Measurements from ENCODE around the gene NR1D1. TPM values are rescaled to one million over a fixed set of nuclear protein-coding genes. Genes with fewer than 3 reads are reported as not detected.

NR1D1 gene
- total RNA-seq, 2 donors from 2014 or later, result 16.9 to 19.8 TPM

DNA sequence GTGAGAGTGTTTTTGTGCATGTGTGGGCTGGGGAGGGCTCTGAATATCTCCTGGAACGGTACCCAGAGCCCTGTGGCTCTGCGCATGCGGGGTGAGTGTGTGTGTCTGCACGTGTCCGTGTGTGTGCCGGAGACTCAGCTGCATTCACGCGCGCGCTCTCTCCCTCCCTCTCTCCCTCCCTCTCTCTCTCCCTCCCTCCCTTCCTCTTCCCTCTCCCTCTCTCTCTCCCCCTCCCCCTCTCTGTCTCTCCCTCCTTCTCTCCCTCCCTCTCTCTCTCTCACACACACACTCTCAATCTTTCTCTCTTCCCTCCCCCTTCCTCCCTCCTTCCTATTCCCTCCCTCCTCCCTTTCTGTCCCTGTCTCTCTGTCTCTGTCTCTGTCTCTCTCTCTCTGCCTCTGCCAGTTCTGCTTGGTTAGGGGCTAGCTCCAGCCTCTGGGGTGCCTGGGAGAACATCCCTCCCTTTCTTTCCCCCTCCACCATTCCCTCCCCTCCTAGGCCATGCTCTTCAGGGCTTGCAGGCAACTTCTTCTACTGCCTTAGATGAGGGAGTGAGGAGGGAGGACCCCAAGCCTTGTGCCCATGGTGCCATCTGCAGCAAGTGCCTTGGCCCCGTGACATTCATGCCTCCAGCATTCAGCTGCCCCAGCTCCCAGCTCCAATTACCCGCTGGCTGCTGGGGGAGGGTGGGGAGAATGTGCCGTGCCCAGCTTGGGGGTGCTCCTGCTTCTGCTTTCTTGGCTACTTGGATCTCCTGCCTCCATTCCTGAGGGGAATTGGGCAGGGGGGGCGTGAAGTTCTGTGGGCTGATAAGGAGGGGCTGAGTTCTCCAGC, 31.3 kb downstream of the NR1D1 start:
- intact Hi-C loops (cut with DNase I, micrococcal nuclease), result loop anchor here in 1 of 2 donors (5.0 kb wide), 1 partner anchor 38 kb away; no protein-coding TSS in a partner anchor
- peak; percentile 13 for ATAC-seq

GRCh38 chr17:40068584-40068916, 31.8 kb downstream of the NR1D1 start:
- no peak for DNase-seq
- intact Hi-C loops (cut with DNase I, micrococcal nuclease), result loop anchor here in 1 of 2 donors (5.0 kb wide), 1 partner anchor 39 kb away; no protein-coding TSS in a partner anchor
- no peak for ATAC-seq

More for the DNA sequence above, 31.3 kb downstream of the NR1D1 start:
- peak; percentile 90 to 92 for DNase-seq

DNA sequence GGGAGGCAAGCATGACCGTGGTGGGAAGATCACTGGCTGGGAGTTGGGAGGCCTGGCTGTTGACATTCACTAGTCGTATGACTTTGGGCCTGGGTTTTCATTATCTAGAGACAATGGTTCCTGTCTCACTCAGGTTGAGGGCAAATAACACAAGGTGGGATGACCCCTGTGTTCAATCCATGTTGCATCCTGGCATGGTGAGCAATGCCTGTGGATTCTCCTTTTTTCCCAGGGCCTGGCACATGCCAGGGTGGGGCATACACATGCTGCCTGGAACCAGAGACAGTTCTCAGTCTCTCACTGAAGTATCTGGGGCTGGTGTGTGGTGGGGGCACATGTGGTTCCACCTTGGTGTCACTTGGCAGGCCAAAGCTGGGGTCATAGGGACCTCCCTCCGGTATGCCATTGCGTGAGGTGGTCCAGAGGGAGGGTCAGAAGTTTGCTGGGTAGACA, 32.2 kb downstream of the NR1D1 start:
- DNase-seq (peak in 1 of 2 donors; percentile 38), ATAC-seq (no peak)
- intact Hi-C loops (cut with DNase I, micrococcal nuclease), result loop anchor here in 1 of 2 donors (5.0 kb wide), 1 partner anchor 39 kb away; no protein-coding TSS in a partner anchor

GRCh38 chr17:40067710-40068109, 32.7 kb downstream of the NR1D1 start:
- ATAC-seq, result no peak
- DNase-seq, result no peak
- intact Hi-C loops (cut with DNase I, micrococcal nuclease), result loop anchor here in 1 of 2 donors (5.0 kb wide), 1 partner anchor 40 kb away; no protein-coding TSS in a partner anchor

DNA sequence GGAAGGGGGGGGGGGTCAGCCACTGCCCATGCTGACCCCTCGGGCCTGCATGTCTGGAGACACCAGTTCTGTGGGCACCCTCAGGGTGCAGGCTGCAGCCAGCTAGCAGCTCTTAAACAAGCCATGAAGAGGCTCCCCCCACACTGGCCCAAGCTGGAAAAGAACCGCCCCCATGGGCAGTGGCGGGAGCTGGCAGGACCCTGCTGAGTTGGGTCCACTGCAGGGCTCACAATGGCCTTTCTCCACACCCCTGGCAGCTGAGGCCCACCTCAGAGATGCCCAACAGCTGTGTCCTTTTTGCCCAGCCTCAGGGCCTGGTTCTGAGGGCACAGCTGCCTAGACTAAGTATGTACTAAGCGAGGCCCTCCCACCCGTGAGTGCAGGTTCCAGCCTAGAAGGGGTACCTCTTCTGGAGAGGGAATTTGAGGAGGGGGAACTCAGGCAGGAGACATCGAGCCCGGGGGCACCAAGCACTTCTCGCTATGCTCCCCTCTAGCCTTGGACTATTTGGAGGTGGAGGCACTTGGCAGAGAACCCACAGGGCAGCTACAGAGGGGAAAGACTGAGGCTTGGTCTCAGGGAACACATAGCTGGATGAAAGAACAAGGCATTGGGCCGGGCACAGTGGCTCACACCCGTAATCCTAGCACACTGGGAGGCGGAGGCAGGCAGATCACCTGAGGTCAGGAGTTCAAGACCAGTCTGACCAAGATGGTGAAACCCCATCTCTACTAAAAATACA, 34.4 kb downstream of the NR1D1 start:
- ATAC-seq (no peak), DNase-seq (peak in 1 of 2 donors; percentile 36)
- intact Hi-C loops (cut with DNase I, micrococcal nuclease), result loop anchor here in 1 of 2 donors (5.0 kb wide), 1 partner anchor 41 kb away; no protein-coding TSS in a partner anchor

GRCh38 chr17:40064971-40065768, 35.2 kb downstream of the NR1D1 start:
- intact Hi-C loops (cut with DNase I, micrococcal nuclease), result loop anchor here in 1 of 2 donors (5.0 kb wide), 1 partner anchor 42 kb away; no protein-coding TSS in a partner anchor
- no peak for DNase-seq

DNA sequence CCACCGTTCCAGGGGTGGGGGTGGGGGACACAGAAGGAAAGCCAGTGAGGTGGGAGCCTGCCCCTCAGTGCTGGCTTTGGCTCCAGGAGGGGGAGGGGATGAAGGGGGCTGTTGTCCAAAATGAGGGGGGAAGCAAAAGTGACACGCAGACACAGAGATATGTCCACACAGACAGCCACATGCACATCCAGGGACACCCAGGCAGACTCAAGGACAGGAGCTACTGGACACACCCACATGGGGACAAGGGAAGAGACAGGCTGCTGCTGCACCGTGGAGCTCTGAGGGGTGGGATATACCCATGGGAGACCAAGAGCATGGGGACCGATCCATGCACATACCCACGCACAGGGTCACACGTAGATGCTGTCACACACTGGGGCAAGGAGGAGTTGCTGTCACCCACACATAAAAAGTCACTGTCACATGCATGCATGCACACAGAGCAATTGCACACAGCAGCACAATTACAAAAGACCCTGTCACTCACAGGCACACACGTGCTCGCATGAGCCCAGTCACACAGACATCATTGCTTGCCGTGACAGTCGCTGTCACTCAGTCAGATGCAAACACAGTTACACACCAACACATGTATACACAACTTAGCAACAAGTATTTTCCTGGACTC, 36.4 kb downstream of the NR1D1 start:
- DNase-seq (peak in 1 of 2 donors; percentile 56), ATAC-seq (peak; percentile 44)
- intact Hi-C loops (cut with DNase I, micrococcal nuclease), result no loop called here

More at GRCh38 chr17:40064971-40065768, 35.2 kb downstream of the NR1D1 start:
- no peak for ATAC-seq

DNA sequence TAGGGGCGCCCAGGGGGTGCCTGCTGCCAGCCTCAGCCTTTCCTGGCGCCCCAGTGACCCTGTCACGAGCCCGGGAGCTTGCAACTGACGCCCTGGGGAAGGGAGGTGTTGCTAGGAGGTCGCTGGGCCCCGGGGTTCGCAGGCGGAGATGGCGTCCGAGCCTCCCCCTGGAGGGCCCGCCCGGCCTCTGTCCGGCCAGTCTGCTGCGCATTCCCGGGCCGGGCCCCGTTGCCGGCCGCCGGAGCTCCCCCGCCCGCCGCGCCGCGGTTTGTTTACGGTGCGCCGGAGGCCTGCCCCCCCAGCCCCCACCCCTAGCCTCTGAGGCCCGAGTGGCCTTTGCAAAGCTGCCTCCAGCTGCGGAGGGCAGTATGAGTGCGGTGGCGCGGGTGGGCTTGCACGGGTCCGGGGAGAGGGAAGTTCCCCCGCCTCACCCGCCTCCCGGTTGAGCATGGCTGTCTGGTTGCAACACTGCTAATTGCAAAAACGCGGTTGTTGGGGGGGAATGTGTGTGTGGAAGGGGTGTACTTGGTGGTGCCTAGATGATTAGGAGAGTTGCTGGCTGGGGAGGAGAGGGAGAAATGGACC, 37.1 kb downstream of the NR1D1 start:
- DNase-seq (peak; percentile 63 to 66), ATAC-seq (peak; percentile 58)
- intact Hi-C loops (cut with DNase I, micrococcal nuclease), result no loop called here

- intact Hi-C loops (cut with DNase I, micrococcal nuclease), result no loop called here
- ATAC-seq (peak; percentile 71), DNase-seq (peak; percentile 57 to 81)
Measured at GRCh38 chr17:40062329-40063186, 37.8 kb downstream of the NR1D1 start, which contains the start of gene THRA. Gene THRA, plus strand, starts transcription at chr17:40062965. Its CDS starts 11,524 bp downstream, at chr17:40074489.

DNA sequence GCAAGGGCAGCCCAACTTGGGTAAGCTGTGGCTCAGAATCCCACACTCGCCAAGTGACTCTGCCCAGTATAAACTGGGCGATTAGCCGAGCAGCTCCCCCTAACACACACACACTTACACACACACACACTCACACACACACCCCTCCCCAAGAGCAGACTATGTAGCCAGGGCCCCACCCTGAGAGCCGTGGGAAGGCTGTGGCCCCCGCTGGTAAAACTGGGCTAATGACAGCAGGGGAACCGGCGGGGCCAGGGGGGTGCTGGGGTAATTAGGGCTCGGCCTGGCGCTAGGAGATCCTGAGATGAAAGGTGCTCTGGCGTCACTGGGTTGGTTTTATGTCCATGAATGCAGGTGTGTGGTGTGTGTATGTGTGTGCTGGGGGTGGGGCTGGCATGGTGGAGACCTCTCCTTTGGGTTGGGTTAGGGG, 38.8 kb downstream of the NR1D1 start:
- ATAC-seq, result peak; percentile 6
- peak in 1 of 2 donors; percentile 38 for DNase-seq
- intact Hi-C loops (cut with DNase I, micrococcal nuclease), result no loop called here

GRCh38 chr17:40060887-40061608, 39.3 kb downstream of the NR1D1 start:
- intact Hi-C loops (cut with DNase I, micrococcal nuclease), result no loop called here
- no peak for ATAC-seq
- DNase-seq, result no peak

- intact Hi-C loops (cut with DNase I, micrococcal nuclease), result no loop called here
- DNase-seq (no peak), ATAC-seq (no peak)
Measured at GRCh38 chr17:40059729-40060475, 40.5 kb downstream of the NR1D1 start.

DNA sequence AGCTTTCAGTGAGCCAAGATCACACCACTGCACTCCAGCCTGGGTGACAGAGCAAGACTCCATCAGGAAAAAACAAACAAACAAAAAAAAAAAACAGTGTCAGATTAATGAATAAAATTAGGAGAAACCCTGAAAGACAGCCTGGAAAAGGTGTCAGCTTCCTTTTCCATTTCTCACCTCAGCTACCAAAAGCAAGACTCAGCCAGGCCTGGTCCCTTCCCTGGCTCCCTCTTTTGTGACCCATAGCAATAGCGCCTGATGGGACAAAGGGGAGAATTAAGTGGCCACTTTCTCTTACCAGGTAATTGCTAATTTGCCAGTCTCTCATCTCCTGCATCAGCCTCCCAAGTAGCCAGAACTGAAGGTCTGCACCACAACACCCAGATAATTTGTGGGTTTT, 41.5 kb downstream of the NR1D1 start:
- intact Hi-C loops (cut with DNase I, micrococcal nuclease), result no loop called here
- ATAC-seq (no peak), DNase-seq (no peak)

DNA sequence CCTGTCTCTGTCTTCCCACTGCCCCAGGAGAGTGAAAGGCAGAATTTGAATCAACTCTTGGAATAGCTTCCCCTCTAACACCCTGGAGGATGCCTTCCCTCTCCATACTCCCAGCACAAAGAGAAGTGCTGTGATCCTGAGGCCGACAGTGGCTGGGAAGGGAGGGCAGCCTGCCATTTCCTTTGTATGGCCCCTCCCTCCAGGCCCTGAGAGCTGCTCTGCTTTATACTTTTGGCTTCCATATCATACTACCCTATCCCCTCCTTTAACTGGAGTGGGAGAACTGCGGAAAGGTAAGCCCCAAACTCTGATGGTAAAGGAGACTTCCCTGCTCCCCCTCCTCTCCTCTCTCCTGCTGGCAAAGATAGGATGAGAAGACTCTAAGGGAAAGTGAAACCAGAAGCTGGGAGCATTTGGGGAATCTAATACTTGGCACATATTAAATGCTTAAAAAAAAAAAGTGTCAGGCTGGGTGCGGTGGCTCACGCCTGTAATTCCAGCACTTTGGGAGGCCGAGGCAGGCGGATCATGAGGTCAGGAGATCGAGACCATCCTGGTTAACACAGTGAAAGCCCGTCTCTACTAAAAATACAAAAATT, 42.1 kb downstream of the NR1D1 start:
- ATAC-seq, result no peak
- DNase-seq, result no peak
- intact Hi-C loops (cut with DNase I, micrococcal nuclease), result no loop called here

DNA sequence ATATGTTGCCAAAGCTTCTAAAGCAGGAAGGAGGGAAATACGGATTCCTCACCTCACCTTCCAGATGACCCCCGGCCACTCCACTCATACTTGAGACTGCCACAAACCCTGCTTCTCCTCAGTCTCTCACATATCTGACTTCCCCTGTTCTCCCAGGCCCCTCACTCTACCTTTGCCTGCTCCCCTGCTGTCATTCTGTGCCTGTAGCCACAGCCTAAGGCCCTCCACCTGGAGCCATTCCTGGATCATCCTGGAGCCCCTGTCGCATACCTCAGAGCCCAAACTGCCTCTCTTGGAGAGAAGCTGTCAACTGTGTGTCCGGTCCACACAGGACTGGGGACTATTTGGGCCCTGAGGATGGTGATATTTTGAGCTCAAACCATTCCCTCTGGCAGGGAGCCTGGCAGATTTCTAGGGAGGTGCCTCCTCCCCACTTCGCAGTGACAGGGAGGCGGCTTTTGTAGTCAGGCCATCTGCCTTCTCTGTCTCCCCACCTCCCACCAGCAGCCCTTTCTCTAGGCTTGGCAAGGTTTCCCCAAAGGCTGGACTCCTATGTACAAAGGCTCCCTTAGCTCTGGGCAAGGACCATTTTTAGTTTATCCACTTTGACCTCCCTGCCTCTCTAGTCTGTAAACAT, 43.9 kb downstream of the NR1D1 start:
- intact Hi-C loops (cut with DNase I, micrococcal nuclease), result no loop called here
- no peak for ATAC-seq
- DNase-seq, result no peak

Measured in left colon (tissue), 2 donors.